GM21717 (cell line): ENCODE results near the gene SGF29.
"Not testable (repeated sequence)": the region's sequence is repeated elsewhere in the genome, so short reads cannot be mapped to it uniquely, and the experiment has no call there.

Experiments
- ATAC-seq: cut with Tn5 transposase; IDR thresholded peaks from one replicate; pipeline ENCODE4 v1.9.1; 2021; ENCODE audit warnings: mild to moderate bottlenecking, moderate library complexity; ENCODE audit not compliant: unreplicated experiment

The SGF29 gene

GRCh38 chr16:28532940-28533647 lies 20.6 kb upstream of the SGF29 start:
- ATAC-seq = no peak

DNA sequence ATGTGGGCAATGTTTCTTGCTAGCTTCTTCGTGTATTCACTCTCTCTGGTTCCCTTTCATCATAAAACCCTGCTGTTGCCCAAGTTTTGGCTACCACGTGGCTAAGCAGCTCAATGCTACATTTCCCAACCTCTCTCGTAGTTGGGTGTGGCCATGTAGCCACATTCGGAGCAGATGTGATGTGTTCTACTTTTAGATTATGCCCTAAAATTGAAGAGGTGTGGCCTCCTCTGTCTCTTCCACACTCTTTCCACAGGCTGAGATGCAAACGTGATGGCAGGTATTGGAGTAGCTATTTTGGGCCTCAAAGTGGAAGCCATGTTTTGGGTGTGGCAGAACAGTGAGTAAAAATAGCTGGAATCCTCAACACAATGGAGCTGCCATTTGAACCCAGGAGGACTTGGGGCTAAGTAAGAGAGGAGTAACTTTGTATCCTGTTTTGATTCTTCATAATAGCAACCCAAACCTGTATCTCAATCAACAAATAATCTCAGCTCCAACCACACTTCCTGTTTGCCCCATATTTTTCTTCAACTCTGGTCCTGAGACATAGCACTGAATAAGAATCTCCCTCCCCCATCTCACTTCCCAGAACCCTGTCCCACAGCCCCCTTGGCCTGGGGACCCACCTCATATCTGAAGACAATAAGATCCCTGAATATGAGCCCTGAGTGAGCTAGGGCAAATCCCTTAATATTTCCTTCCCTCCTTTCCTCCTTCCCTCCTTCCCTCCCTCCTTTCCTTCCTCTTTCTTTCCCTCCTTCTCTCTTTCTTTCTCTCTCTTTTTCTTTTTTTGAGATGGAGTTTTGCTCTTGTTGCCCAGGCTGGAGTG lies 19.0 kb upstream of the SGF29 start:
- no peak for ATAC-seq

DNA sequence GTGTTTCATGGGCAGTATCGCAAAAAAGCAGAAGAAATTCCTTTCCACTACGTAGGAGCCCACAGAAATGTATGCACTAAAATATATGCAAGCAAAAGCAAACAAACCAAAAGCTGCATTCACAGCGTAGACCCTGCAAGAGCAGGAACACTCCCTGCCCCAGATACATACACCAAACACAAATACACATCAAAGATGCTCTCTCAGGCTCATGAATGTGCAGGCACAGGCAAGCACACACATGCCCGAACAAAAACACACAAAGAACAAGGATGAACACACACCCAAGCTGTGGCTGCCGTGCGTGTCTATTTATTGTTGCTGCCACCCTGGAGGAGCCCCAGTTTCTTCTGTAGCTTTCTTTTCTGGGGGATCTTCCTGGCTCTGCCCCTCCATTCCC lies 16.6 kb upstream of the SGF29 start:
- ATAC-seq = no peak

GRCh38 chr16:28537964-28538732 lies 15.6 kb upstream of the SGF29 start:
- no peak for ATAC-seq

DNA sequence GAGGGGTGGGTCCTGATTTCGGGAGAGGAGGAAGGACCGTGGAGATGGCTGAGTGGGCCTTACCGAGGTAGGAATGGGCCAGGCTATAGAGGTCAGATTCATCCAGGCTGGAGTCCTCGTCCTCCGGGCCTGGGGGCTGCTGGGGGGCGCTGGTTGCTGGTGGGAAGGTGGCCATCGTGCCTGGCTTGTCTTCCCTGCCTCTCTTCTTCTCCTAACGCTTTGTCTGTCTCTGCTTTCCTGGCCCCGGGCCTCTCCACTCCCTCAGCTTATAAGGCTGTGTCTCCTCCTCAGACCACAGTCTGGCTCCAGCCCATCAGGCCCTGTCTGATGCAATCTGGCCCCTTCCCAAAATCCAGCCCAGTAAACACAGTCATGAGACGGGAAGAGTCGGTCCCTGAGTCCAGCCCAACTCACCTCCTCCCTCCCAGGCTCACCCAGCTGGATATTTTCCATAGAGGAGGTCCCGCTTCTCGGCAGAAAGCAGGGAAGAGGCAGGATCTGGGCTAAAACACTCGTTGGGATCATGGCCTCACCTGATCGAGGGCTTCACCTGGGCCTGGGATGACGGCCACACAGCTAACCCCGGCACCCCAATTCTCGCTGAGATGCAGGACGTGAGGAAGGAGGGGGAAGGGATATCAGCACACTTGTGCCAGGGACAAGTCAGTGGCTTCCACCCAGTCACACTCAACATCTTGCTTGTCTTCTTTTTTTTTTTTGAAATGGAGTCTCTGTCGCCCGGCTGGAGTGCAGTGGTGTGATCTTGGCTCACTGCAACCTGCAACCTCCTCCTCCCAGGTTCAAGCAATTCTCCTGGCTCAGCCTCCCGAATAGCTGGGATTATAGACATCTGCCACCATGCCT lies 14.8 kb upstream of the SGF29 start, which contains the start of gene NUPR1:
Gene NUPR1 (minus strand): TSS at position 242 of the 864 bp plus-strand sequence. CDS start 67 bp downstream, at position 175.
- ATAC-seq = no peak

DNA sequence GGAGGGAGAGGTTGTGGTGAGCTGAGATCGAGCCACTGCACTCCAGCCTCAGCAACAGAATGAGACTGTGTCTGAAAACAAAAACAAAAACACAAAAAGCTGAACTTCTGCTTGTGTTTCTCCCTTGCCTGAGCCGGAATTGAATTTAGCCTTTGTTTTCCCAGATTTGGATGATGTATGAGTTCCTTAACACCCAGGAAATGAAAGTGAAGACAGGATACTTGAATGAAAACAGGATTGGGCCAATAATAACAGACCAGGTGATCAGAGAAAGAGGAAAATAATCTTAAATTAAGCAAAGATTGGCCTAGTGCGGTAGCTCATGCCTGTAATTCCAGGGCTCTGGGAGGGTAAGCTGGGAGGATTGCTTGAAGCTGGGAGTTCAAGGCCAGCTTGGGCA lies 13.4 kb upstream of the SGF29 start:
- no peak for ATAC-seq

- no peak for ATAC-seq
Observed at GRCh38 chr16:28542646-28543045, 11.1 kb upstream of the SGF29 start.

DNA sequence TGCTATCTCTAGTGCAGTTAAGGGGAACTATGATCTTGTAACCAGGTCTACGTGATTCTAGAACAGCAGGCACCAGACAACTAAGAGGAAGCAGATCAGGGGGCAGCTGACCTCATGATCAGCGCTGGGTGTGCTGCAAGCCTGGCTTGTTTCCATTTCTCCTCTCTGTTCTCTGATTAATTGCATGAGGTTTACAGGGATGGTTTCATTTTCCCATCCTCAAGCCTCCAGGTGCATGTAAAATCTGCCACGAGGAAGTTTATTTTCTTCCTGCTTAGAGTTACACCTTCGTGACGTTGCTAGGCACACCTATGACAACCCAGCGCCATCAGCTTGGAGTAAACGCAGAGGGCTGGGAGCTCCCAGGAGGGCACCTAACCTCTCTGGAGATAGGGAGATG lies 10.6 kb upstream of the SGF29 start:
- ATAC-seq = no peak

DNA sequence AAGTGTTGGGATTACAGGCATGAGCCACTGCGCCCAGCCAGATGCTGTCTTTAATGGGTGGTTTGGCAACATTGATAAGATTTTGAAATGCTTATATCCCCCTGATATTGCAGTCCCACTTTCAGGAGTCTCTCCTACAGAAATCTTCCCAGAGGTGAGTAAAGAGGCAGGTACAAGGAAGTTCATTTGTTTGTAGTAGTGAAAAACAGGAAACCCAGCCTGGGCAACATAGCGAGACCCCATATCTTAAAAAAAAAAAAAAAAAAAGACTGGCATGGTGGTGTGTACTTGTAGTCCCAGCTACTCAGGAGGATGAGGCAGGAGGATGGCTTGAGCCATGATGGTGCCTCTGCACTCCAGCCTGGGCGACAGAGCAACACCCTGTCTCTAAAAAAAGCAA lies 8.7 kb upstream of the SGF29 start:
- no peak for ATAC-seq

DNA sequence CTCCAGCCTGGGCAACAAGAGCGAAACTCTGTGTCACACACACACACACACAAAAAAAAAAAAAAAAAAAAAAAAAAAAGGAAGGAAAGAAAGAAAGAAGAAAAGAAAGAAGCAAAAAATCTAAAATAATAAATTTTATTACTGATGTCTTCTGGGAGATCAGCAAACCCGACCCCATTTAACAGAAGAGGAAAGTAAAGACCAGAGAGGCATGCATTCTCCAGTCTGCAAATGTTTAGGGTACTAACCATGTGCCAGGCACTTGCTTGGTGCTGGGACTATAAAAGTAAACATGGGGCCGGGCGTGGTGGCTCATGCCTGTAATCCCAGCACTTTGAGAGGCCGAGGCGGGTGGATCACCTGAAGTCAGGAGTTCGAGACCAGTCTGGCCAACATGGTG lies 7.8 kb upstream of the SGF29 start:
- ATAC-seq = not testable (repeated sequence)

DNA sequence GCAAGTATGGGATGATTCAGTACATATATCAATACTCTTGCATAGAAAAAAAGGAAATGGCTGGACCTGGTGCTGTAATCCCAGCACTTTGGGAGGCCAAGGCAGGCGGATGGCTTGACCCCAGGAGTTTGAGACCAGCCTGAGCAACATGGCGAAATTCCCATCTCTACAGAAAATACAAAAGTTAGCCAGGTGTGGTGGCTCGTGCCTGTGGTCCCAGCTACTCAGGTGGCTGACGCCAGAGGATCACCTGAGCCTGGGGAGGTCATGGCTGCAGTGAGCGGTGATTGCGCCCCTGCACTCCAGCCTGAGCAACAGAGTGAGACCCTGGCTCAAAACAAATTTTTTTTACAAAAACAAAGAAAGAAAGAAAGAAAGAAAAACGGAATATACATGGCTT lies 7.1 kb upstream of the SGF29 start:
- ATAC-seq = no peak

GRCh38 chr16:28548306-28548802 lies 5.4 kb upstream of the SGF29 start:
- ATAC-seq = no peak

DNA sequence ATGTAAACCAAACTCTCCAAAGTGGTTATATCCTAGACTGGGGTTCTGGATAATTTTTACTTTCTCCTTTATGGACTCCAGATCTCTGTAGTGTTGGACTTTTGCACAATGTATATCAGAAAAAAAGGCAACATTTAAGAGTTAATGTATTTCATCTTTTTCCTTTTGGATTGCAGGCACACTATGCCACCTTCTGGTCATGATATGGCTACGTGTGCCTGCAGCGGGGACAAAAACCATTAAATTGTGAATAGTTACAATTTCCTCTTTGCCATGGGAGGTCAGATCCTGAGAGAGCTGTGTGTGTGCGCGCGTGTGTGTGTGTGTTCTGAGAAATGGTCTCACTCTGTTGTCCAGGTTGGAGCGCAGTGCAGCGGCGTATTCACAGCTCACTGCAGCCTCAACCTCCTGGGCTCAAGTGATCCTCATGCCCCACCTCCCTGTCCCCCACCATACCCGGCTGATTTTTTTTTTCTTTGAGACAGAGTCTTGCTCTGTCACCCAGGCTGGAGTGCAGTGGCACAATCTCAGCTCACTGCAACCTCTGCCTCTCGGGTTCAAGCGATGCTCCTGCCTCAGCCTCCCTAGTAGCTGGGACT lies 4.3 kb upstream of the SGF29 start:
- no peak for ATAC-seq

DNA sequence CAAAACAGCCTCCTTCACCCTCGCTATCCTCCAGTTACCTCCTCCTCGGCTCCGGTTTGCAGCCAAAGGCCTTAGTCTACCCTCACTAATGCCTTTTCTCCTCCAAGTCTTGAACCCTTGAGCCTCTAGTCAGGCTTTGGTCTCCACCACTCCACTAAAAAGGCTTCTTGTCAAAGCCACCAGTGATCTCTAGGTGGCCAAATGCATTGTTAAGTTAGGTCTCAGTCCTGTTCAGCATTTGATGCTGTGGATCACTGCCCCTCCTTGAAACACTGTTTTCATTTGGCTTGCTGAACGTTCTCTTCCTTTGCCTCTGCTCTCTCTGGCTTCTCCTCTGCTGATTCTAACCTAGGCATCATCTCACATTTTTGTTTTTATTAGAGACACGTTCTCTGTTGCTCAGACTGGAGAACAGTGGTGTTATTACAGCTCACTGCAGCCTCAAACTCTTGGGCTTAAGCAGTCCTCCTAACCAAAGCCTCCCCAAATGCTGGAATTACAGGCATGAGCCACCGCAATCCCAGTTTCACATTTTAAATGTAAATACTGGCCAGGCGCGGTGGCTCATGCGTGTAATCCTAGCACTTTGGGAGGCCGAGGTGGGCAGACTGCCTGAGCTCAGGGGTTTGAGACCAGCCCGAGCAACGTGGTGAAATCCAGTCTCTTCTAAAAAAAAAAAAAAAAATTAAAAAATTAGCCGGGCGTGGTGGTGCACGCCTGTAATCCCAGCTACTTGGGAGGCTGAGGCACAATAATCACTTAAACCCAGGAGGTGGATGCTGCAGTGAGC lies 1.1 kb downstream of the SGF29 start:
- peak; percentile 10 for ATAC-seq

GRCh38 chr16:28555561-28555960 lies 1.8 kb downstream of the SGF29 start:
- no peak for ATAC-seq

DNA sequence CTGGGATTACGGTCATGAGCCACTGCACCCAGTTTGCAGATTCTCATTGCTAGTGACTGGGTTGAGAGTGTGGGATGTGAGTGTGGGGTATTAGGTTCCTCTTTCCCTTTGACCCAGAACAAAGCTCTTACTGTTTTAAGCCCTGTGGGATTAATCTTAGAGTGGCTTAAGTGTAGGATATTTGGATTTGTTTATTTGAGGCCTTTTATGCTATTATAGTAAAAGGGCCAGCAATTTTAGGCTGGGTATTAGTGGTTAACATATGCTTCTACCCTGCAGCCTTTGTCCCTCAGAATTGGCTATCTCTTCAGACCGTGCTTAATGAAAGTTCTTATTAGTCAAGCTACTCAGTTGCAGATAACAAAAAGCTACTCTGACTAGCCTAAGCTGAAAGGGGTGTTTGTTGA lies 3.2 kb downstream of the SGF29 start:
- no peak for ATAC-seq

GRCh38 chr16:28558456-28558855 lies 4.7 kb downstream of the SGF29 start:
- no peak for ATAC-seq

DNA sequence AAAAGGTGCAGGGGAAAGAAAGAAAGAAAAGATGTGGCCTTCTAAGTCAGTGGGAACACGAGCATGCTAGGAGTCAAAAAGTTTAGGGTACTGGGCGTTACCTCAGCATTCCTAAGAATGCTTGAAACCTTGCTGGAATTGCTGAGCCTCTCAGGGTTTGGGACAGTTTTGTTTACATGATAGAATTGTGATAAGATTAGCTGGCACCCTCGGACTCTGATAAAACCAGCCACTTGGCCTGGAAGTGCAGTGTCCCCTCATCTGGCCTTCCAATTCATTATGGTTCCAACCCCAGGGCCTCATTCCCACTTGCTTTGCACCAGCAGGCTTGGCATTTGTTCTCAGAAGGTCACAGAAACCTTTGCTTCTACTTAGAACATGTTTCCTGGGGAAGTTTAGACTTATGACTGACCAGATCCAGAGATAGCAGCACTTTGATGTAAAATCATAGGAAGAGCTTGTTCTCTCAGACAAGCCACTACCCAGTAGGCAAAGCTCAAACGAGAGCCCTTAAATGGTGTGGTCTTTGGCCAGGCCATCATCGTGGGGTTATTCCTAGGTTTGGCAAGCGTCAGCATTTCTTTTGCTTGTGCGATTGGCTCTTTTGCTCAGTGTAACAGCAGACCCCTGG lies 8.0 kb downstream of the SGF29 start:
- no peak for ATAC-seq

DNA sequence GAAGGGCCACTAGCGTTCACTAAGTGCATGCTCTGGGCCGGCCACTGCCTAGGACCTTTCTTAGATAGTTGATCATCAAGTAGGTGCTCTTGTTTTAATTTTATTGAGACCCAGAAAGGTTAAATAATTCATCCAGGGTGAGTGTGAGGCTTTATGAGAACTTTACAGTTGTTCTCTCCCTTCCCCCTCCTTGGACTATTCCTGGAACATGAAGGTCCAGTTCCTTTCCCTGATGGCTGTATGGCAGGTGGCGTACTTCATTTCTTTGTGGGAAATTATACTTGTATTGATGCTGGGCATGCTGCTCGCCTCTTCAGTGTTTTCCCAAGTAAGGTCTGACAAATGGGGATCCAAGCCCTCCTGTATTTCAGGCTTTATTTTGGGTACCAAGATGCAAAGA lies 8.5 kb downstream of the SGF29 start:
- ATAC-seq = no peak
